Stimulated activated CD4-positive, alpha-beta T cell treated with anti-CD3 and anti-CD28 coated beads, Interleukin-2, amount 100 ng/mL, for 48 hours (primary cell): ENCODE measurements around the gene ATP1B3.
"Not testable (repeated sequence)": the region's sequence is repeated elsewhere in the genome, so short reads cannot be mapped to it uniquely, and the experiment has no call there.

Experiments
- DNase-seq, 2 donors: peaks; one replicate each; pipeline ENCODE4 v3.0.0-alpha.2; 2020

ATP1B3 gene

DNA sequence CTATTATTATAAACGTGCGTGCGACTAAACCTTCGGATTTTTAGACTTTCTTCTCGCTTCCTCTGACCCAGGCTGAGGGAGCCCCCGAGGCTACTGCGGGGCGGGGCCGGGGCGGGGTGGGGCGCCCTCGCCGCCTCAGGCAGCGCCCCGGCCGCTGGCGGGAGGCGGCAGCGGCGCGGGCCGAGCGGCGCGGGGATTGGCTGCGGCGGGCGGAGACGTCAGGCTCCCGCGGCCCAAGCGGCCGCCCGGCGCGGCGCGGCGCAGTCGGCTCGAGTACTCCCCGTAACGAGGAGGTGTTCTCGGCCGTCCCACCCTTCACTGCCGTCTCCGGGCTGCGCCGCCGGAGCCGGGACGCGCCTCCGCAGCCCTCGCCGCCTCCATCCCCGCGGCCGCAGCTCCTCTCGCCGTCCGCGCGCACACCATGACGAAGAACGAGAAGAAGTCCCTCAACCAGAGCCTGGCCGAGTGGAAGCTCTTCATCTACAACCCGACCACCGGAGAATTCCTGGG is at the start of gene ATP1B3:
Gene ATP1B3, plus strand, starts transcription at position 263 of the 510 bp plus-strand sequence. Its CDS starts 159 bp downstream, at position 422.
- DNase-seq: peak; percentile 73 to 80

DNA sequence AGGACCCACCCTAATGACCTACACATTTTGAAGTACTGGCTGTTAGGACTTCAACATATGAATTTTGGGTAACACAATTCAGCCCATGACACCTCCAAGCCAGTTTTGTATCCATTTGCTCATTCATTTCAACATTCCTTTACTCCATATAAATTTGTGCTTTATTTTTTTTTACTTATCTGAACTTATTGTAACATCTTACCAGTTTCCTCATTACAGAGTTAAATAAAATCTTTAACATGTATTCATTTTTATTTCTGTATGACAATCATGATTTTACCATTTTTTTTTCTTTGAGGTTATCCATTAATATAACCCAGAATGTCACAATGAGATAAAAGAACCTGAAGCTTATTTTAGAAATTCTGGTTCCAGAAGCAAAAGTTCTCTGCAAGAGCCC is 48.0 kb upstream of the ATP1B3 start:
- DNase-seq: no peak

DNA sequence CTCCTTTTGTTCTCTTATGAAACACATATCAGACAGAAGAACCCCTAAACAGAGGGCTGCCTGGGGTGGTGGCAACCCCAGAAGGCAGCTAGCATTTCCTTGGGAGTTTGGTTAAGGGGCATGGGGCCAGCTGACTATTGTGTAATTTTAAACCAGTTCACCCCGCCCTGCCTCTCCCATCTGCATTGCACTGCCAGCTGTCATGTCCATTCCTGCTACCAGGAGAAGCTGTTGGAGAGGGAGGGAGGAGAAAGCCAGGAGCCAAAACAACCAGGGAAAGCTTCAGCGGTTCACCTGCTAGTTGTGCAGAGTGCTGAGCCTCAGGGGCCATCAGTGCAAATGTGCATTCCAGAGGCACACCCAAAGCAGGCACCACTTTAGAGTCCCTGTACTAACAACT is 47.6 kb upstream of the ATP1B3 start:
- DNase-seq: no peak

DNA sequence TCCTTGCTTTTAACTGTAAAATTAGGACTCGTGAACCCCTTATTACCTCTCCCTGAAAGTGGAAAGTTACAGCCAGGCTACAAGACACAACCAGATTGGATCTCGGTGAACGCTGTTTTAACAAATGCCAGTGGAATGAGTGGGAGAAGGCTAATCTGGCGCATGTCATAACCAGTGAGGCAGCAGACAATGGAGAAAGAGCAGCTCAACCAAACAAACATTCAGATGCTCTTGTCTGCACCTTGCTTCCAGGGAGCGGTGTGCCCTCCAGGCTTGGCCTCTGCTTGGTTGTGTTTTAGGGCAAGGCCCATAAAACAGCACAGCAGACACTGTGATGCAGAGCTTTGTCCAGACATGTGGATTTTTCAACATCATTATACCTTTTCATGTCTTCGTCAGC is 45.9 kb upstream of the ATP1B3 start:
- no peak for DNase-seq

DNA sequence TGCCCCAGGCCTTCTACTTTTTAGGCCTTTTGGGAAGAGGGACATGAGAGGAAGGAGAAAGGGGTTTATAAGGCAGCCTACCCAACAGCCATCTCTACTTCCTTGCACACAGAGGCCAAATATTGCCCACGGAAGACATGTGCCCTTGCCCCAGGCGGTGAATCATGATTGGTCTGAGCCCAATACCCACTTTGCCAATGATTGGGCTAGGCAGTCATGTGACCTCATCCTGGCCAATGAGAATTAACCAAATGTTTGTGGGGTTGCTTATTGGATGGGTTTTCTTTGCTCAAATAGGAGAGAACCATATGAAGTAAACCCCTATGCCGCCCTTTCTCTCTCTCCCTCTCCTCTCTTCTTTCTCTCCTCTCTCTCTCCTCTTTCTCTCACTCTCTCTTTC is 42.2 kb upstream of the ATP1B3 start:
- no peak for DNase-seq

DNA sequence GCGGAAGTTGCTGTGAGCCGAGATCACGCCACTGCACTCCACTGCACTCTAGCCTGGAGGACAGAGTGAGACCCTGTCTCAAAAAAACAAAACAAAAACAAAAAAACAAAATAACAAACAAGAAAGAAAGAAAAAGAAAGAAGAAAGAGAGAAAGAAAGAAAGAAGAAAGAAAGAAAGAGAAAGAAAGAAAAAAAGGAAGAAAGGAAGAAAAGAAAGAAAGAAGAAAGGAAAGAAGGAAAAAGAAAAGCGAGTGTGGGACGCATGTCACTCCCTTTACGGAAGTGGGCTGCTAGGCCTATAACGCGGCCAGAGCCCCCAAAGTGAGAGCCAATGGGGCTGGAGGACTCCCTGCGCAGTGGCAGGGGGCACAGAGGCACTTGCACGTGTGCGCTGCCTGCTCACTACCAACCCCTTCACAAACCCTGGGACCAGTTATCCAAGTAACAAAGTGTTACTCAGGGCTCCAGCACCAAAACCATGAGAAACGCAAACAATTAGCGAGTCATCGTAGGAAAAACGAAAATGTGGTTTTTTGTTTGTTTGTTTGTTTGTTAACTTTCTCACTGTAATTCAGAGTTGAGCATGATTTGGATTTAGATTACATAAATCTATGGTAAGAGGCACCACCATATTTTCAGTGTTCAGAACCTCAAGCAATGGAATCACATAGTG is 40.8 kb upstream of the ATP1B3 start:
- DNase-seq: no peak

DNA sequence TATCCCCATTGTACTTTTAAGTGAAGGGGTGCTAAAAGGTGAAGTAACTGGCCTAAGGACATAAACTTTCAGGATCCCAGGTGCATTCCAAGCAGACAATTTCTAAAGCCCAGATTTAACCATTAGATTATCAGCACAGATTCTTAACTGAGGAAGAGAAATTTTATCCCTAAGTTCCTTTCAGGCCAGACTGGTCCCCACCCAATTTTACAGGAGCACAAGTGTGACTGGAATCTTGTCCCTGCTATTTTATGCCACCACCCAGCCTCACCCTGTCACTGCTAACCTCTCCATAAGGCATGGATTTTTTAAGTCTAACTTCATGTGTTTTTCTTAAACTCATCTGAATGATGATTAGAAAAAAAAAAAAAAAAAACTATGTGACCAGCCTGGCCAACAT is 37.1 kb upstream of the ATP1B3 start:
- no peak for DNase-seq

DNA sequence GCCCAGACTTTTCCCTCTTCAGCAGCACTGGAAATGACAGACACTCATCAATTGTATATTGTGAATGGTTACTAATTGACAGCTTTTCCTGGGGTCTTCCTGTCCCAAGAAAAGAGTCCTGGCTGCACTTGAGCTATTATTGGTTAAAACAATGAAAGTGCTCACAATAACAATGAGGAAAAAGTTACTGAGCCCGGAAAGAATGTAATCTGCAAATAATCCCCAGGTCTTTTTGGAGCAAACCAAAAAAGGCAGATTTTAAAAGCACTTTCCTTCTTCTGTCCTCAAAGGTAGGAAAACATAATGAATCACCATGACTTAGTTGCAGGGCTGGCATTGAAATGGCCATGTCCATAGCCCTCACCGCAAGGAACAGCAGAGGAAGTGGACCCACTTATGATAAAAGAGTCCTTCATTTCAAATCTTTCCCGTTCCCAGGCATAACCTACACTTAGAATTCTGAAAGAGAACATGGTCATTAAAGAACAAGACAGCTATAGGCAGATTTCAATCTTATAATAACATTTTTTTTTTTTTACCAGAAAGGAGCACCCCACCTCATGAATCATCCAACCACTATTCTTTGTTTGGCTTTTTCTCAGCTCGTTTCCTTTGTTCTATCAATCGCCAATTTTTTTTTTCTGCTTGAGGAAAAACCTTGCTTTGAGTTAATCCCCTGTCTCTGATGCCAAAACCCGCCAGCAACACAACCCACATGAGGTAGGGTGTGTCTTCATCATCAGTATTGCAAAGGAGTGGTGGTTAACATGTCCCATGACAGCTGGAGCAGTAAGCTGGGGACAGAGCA is 35.5 kb upstream of the ATP1B3 start:
- no peak for DNase-seq

DNA sequence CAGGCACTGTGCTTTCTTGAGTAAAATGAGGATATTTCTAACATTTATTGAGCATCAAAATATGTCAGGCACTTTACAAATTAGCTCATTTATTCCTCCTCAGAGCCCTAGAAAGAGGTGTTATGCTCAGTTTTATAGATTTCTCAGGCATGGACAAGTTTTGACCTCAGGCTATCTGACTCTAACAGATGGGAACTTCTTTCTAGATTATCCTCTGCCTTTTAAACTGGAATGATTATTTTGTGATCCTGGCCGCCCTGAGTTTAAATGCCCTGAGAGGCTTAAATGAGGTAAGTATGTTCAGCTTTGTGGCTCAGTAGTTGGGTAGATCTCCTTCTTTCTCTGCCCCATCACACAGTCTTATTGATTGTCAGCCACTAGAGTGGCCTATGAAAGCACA is 32.3 kb upstream of the ATP1B3 start:
- DNase-seq: no peak

DNA sequence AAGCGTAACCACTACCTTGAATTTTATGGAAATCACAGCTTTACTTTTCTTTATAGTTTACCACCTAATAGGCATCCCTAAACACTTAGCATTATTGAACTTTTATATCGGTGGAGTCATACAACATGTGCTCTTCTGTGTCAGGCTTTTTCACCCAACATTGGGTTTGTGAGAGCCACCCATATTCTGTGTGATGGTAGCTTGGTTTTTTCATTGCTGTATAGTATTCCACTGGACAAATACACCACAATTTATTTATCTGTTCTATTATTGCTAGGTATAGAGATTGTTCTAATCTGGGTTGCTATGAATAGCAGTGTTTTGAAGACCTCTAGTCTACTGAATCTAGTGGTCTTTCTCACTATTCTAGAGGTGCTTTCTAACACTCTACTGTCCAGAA is 31.6 kb upstream of the ATP1B3 start:
- DNase-seq: no peak

DNA sequence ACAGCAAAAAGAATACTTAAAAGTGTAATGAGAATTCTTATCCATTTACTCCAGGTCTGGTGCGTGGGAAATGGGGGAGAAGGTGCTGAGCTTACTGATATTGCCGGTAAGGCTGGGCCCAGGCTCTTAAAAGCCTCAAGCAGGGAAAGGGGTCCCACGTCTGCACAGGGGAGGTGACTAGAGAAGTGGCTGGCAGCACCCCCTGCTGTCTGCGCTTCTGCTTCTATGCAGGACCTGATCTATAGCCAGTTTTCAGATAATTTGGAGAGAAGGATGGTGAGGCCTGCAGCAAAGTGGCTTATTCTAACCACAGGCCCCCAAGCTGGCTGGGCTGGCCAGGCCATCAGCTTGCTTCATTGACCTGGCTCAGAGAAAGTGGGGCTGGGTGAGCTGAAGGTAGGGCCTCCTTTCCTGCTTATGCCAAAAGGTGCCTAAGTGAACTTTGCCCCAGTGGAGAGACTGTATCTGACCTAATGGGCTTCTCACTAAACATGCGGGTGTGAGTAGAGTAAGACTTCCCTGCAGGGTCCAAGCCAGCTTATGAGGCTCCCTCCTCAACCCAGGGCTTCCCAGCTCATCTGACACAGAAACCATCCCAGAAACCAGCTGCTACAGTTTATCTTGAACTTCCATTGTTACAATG is 30.9 kb upstream of the ATP1B3 start:
- DNase-seq: no peak

DNA sequence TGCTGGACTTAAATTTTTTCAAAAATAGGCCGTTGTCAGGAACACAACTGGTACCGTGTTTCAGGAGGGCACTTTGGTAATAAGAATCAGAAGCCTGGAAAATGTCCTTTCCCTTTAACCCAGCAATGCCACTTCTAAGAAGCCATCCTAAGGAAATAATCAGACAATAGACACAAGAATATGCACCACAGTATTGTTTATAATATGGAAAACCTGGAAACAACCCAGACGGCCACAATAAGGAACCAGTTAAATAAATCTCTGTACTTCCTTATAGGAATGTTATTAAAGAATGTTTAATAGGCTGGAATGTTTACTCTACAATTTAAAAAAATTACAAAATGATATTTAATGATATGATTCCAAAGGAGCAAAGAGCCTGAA is 30.4 kb upstream of the ATP1B3 start:
- no peak for DNase-seq

DNA sequence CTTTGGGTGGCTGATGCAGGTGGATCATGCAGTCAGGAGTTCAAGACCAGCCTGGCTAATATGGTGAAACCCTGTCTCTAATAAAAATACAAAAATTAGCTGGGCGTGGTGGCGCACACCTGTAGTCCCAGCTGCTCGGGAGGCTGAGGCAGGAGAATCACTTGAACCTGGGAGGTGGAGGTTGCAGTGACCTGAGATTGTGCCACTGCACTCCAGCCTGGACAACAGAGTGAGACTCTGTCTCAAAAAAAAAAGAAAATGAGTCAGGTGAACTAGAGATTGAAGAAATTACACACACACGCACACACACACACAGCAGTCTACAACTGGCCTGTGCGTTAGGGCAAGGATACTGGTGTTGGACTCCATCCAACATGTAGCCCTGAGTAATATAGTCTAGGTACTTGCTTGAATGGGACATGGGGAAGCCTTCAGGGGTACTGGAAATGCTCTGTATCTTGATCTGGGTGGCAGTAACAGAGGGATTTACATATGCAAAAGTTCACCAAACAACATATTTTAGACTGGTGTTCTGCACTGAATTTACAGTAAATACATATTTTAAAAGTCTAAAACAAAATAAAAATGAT is 28.2 kb upstream of the ATP1B3 start:
- DNase-seq: not testable (repeated sequence)

DNA sequence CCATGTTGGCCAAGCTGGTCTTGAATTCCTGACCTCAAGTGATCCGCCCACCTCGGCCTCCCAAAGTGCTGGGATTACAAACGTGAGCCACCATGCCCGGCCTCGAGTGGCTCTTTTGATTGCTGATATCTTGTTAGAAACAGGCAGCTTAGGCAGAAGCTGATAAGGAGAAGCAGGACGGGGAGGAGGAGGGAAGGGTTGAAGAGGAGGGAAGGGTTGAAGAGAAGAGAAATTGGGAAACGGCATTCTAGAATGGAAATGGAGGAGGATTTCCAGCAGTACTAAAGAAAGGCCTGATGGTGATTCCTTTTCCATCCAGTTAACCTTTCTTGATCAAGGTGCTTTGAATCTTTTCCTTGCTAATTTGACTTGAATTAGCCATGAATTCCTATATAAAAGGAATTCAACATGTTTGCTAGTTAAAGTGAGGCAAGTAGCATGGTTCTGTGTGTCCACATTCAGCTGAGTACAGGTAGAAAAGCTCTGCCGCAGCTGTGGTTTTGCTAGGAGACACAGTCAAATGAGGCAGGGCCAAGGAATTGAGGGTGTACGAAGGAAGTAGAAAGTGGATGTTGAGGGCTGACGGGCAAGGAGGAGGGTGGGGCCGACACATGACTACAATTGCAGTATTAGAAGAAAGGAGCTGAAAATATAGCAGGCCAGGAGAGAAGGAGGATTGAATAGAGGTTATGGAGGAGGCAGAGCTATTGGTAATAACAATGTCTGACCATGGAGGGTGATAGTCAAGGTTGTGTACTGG is 27.2 kb upstream of the ATP1B3 start:
- no peak for DNase-seq

DNA sequence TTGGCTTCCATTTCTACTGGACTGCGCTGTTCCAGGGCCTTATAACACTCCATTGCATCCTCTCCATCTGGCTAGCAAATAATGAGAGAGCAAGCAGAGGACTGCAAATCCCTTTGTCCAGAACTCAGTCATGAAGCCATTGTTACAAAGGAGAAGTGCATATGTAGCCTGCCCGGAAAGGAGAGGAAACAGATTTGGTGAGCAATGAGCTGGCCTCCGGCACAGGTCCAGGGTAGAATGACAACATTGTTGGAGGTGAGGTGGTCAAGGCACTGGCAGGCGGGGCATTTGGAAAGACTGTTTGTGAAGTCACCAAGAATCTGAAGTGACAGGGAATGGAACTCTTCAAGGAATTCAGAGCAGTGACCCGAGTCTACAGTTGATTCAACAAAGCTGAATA is 25.0 kb upstream of the ATP1B3 start:
- DNase-seq: no peak

DNA sequence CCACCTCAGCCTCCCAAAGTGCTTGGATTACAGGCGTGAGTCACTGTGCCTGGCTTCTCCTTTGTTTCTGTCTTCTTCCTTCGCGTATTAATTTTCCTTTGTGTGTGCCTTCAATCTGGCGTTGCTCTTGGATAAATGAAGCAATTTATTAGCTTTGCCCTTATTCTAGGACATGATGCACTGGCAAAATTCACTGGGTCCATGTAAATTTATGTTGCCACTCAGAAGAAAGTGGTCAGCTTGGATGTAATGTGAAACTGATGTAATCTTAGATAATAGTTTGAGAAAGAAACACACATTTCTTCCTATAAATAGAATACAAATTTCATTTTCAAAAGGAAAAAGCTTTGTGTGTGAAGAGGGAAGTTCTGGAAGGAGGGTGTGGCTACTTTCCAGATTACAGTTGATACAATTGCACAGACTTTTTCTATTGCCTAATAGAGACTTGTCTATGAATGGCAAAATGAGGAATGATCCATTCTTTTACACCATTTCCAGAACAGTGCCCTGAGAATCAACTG is 23.3 kb upstream of the ATP1B3 start:
- no peak for DNase-seq

DNA sequence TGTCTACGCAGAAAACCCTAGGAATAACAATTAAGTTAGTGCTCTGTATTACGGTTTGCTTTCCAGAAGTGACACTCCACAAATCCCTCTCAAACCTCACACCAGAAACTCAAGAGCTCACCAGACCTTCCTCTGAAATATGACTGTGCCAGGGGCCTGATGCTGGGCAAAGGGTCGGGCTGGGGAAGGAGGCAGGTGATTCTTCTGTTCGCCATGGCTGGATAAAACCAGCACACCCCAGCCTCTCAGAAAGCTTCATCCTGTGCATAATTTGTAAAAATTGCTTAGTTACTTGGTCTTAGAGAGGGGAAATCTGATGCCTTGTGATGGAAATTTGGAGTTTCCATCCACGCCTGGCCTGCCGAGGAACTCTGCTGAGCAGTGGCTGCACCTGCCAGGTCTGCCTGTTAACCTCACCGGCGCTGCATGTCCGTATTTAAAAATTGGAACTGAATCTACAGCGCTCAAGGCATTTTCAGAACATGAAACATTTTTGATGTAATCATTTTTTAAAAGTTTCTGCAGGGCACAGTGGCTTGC is 22.7 kb upstream of the ATP1B3 start:
- no peak for DNase-seq

DNA sequence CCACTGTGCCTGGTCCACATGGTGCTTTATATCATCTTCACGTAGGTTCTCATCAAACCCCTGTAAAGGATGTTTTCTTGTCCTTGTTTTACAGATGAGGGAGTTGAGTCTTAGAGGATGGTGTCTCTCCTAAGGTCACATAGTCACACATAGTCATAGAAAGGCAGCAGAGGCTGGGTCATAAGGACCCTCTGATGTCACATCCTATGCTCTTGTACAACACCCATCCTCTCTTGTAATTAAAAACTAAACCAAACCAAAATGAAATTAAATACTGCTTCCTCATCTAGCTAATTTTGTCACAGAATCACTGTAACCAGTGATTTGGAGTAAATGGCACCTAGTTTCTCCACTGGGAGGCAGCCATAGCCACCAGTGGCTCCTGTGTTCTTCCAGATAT is 21.8 kb upstream of the ATP1B3 start:
- DNase-seq: no peak

DNA sequence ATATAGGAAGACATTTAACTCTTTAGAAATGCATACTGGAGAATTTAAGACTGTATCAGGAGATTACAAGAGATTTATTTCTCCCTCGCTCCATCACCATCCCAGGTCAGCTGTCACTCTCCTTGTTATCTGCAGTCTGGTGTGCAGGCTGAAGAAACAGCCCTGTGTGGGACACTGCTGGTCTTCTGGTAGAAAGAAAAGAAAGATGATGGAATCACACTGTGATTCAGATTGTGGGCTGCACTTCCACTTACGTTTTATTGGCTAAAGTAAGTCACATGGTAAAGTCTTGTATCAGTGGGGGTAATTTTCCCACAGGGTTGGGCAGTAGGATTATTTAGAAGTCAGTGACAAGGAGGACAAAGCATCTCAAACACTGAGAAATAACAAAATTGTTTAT is 18.1 kb upstream of the ATP1B3 start:
- no peak for DNase-seq

DNA sequence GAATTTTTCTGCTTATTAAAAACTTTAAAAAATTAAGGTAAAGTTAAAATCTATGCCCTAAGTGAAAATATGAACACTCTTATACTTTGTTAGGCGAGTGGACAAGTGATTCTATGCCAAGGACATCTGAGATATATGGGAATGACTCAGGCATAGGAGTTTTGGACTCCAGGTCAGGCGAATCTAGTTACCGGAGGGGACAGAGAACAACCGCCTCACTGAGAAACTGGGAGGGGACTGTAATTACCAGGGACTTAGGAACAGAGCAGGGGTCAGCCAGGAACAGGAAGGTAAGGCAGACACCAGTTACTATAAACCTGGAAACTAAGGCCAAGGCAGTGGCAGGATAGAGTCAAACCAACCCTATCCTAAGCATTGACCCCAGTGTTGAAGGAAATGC is 16.8 kb upstream of the ATP1B3 start:
- no peak for DNase-seq

DNA sequence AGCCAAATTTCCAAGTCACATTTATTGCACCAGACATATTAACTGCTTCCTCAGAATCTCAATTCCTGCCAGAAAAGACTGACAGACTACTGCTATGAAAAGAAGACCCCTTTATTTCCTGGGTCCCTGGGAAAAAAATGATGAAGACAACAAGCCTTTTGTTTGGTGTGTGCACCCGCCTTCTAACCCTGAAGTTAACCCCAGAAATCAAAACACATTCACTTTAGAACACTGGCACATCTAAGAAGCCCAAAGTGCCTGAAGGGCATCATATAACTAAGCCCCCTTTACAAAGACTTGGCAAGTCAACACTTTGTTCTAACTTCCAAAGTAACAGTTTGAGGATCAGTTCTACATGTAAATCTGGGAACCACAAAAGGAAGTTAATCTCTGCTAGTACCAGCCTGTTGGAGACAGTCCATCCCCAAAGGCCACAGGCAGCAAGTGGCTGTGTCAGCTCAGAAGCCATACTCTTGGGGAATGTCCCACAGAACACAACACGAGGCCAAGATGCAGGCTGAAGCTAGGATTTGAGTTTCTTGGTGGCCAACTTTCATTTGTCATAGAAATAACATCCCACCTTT is 16.3 kb upstream of the ATP1B3 start:
- no peak for DNase-seq
